ENCODE results near the gene LRRC31. TPM values are rescaled to one million over a fixed set of nuclear protein-coding genes. Genes with fewer than 3 reads are reported as not detected.

Gene LRRC31
- total RNA-seq, 3 donors from 2014 or later = 16.5 to 63.8 (median 42.6) TPM

GRCh38 chr3:169891886-169892285 lies 22.2 kb upstream of the LRRC31 start:
- H3K9me3 ChIP-seq = no peaks in the 10 kb centered on the region
- no peaks in the 10 kb centered on the region for H3K36me3 ChIP-seq (ENCODE audit: low read depth)
- no peak for ATAC-seq
- intact Hi-C loops (cut with DNase I, micrococcal nuclease) = no loop called here
- TF ChIP-seq CTCF (IDR thresholded peaks at IDR 0.05) = no peak
- no peak for DNase-seq
- no peaks in the 10 kb centered on the region for H3K4me1 ChIP-seq (ENCODE audit: low read depth)
- no peak overlapping the region for H3K4me3 ChIP-seq

- Histone ChIP-seq H3K36me3 (ENCODE audit: low read depth) (no peaks in the 10 kb centered on the region), H3K9me3 (no peaks in the 10 kb centered on the region), H3K4me1 (ENCODE audit: low read depth) (no peaks in the 10 kb centered on the region), H3K4me3 (no peak overlapping the region)
- DNase-seq (no peak), ATAC-seq (peak; percentile 50)
- intact Hi-C loops (cut with DNase I, micrococcal nuclease) = no loop called here
- TF ChIP-seq CTCF (IDR thresholded peaks at IDR 0.05) = no peak
These were observed 16.9 kb upstream of the LRRC31 start for GRCh38 chr3:169886671-169887070.

GRCh38 chr3:169880576-169881250 lies 11.0 kb upstream of the LRRC31 start:
- Histone ChIP-seq H3K36me3 (ENCODE audit: low read depth) (no peaks in the 10 kb centered on the region), H3K4me3 (no peak overlapping the region), H3K9me3 (no peaks in the 10 kb centered on the region), H3K4me1 (ENCODE audit: low read depth) (no peaks in the 10 kb centered on the region)
- intact Hi-C loops (cut with DNase I, micrococcal nuclease) = no loop called here
- ATAC-seq (no peak), DNase-seq (no peak)
- no peak for TF ChIP-seq CTCF (IDR thresholded peaks at IDR 0.05)

GRCh38 chr3:169879845-169880575 lies 10.3 kb upstream of the LRRC31 start:
- Histone ChIP-seq H3K4me1 (ENCODE audit: low read depth) (no peaks in the 10 kb centered on the region), H3K9me3 (no peaks in the 10 kb centered on the region), H3K36me3 (ENCODE audit: low read depth) (no peaks in the 10 kb centered on the region), H3K4me3 (no peak overlapping the region)
- intact Hi-C loops (cut with DNase I, micrococcal nuclease) = no loop called here
- no peak for TF ChIP-seq CTCF (IDR thresholded peaks at IDR 0.05)
- peak; percentile 26 for ATAC-seq
- no peak for DNase-seq

DNA sequence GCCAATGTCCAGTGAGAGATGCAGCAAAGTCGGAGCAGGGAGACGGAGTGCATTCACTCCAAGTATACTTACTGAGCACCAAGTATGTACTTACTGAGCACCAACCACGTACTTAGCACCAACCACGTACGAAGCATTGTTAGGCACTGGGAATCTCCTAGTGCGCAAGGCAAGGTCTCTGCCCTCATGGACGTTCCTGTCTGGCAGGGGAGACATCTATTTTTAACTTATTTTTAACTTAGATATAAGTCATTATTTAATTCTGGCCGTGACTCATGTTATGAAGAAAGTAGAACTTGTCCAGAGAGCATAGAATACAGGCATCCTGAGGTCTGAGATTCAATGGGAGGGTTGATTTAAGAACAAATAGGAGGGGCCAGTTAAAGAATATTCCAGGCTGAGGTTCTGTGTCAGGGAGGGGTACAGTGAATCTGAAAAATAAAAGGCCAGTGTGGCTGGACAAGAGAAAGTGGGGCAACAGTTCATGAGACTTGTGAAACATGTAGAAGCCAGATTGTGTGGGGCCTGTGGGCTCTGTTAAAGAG lies 9.3 kb upstream of the LRRC31 start:
- Histone ChIP-seq H3K4me3 (no peak overlapping the region), H3K9me3 (no peaks in the 10 kb centered on the region), H3K4me1 (ENCODE audit: low read depth) (no peaks in the 10 kb centered on the region), H3K36me3 (ENCODE audit: low read depth) (no peaks in the 10 kb centered on the region)
- no peak for TF ChIP-seq CTCF (IDR thresholded peaks at IDR 0.05)
- intact Hi-C loops (cut with DNase I, micrococcal nuclease) = no loop called here
- DNase-seq (no peak), ATAC-seq (no peak)
